ENCODE data around the gene VWC2L. TPM values are rescaled to one million over a fixed set of nuclear protein-coding genes. Genes with fewer than 3 reads are reported as not detected.

VWC2L gene
- total and polyA plus RNA-seq, 2 experiments from 2014 or later, result 0.10 TPM; not detected in 1

- no peaks in the 10 kb centered on the region for H3K36me3 ChIP-seq (replicated peaks; ENCODE audit: insufficient read depth, low read depth)
- no peak overlapping the region for H3K27ac ChIP-seq
- H3K4me2 ChIP-seq, result no peak overlapping the region
- no peaks in the 10 kb centered on the region for H4K20me1 ChIP-seq (ENCODE audit: insufficient read depth, poor library complexity, severe bottlenecking)
- no peak for DNase-seq (ENCODE audit: low spot score)
- no peak overlapping the region for H2AFZ ChIP-seq
- H3K9me2 ChIP-seq (replicated peaks; ENCODE audit: insufficient read depth), result no peaks in the 10 kb centered on the region
- no peak overlapping the region for H3K4me3 ChIP-seq
- H3K4me1 ChIP-seq (ENCODE audit: insufficient read depth), result no peaks in the 10 kb centered on the region
- no peaks in the 10 kb centered on the region for H3K79me2 ChIP-seq
- no peaks in the 10 kb centered on the region for H3K9me3 ChIP-seq (ENCODE audit: low read depth)
- H3K27me3 ChIP-seq, result no peaks in the 10 kb centered on the region
- no peak for TF ChIP-seq EZH2 (IDR thresholded peaks at IDR 0.05; ENCODE audit: borderline replicate concordance)
- TF ChIP-seq CTCF (IDR thresholded peaks at IDR 0.05; ENCODE audit: poor library complexity), result no peak
- no peak for TF ChIP-seq EZH2phosphoT487 (IDR thresholded peaks at IDR 0.05; ENCODE audit: low read depth, severe bottlenecking, unreplicated experiment)
- WGBS (ENCODE audit: low lambda C conversion rate, missing lambda C conversion rate), result 84% methylated on average over 1 of the region's 1 CpG
These were observed 61.1 kb downstream of the VWC2L start for GRCh38 chr2:214471990-214472389.

GRCh38 chr2:214477305-214477704, 66.5 kb downstream of the VWC2L start:
- no peak overlapping the region for H2AFZ ChIP-seq
- no peaks in the 10 kb centered on the region for H3K27me3 ChIP-seq
- no peaks in the 10 kb centered on the region for H3K4me1 ChIP-seq (ENCODE audit: insufficient read depth)
- H3K9me2 ChIP-seq (replicated peaks; ENCODE audit: insufficient read depth), result no peaks in the 10 kb centered on the region
- TF ChIP-seq CTCF (IDR thresholded peaks at IDR 0.05; ENCODE audit: poor library complexity) (no peak), EZH2phosphoT487 (IDR thresholded peaks at IDR 0.05; ENCODE audit: low read depth, severe bottlenecking, unreplicated experiment) (no peak), EZH2 (IDR thresholded peaks at IDR 0.05; ENCODE audit: borderline replicate concordance) (no peak)
- H3K27ac ChIP-seq, result no peak overlapping the region
- no peak overlapping the region for H3K4me2 ChIP-seq
- H3K36me3 ChIP-seq (replicated peaks; ENCODE audit: insufficient read depth, low read depth), result no peaks in the 10 kb centered on the region
- no peak overlapping the region for H3K4me3 ChIP-seq
- no peaks in the 10 kb centered on the region for H3K79me2 ChIP-seq
- DNase-seq (ENCODE audit: low spot score), result no peak
- 57% methylated on average over 2 of the region's 2 CpGs for WGBS (ENCODE audit: low lambda C conversion rate, missing lambda C conversion rate)
- H3K9me3 ChIP-seq (ENCODE audit: low read depth), result no peaks in the 10 kb centered on the region
- no peaks in the 10 kb centered on the region for H4K20me1 ChIP-seq (ENCODE audit: insufficient read depth, poor library complexity, severe bottlenecking)

GRCh38 chr2:214481204-214481603, 70.3 kb downstream of the VWC2L start:
- Histone ChIP-seq H3K4me1 (ENCODE audit: insufficient read depth) (no peaks in the 10 kb centered on the region), H3K9me3 (ENCODE audit: low read depth) (no peaks in the 10 kb centered on the region), H3K27ac (no peak overlapping the region), H3K27me3 (no peaks in the 10 kb centered on the region), H2AFZ (no peak overlapping the region), H3K4me3 (no peak overlapping the region), H3K4me2 (no peak overlapping the region), H3K79me2 (no peaks in the 10 kb centered on the region), H3K9me2 (replicated peaks; ENCODE audit: insufficient read depth) (no peaks in the 10 kb centered on the region), H4K20me1 (ENCODE audit: insufficient read depth, poor library complexity, severe bottlenecking) (no peaks in the 10 kb centered on the region), H3K36me3 (replicated peaks; ENCODE audit: insufficient read depth, low read depth) (no peaks in the 10 kb centered on the region)
- WGBS (ENCODE audit: low lambda C conversion rate, missing lambda C conversion rate), result 15% methylated on average over 1 of the region's 1 CpG
- no peak for TF ChIP-seq EZH2 (IDR thresholded peaks at IDR 0.05; ENCODE audit: borderline replicate concordance)
- no peak for TF ChIP-seq EZH2phosphoT487 (IDR thresholded peaks at IDR 0.05; ENCODE audit: low read depth, severe bottlenecking, unreplicated experiment)
- TF ChIP-seq CTCF (IDR thresholded peaks at IDR 0.05; ENCODE audit: poor library complexity), result no peak
- peak; percentile 37 for DNase-seq (ENCODE audit: low spot score)

- DNase-seq (ENCODE audit: low spot score), result no peak
- Histone ChIP-seq H3K36me3 (replicated peaks; ENCODE audit: insufficient read depth, low read depth) (no peaks in the 10 kb centered on the region), H3K4me2 (no peak overlapping the region), H3K27me3 (no peaks in the 10 kb centered on the region), H3K79me2 (no peaks in the 10 kb centered on the region), H4K20me1 (ENCODE audit: insufficient read depth, poor library complexity, severe bottlenecking) (no peaks in the 10 kb centered on the region), H3K27ac (no peak overlapping the region), H2AFZ (no peak overlapping the region), H3K9me3 (ENCODE audit: low read depth) (no peaks in the 10 kb centered on the region), H3K4me3 (no peak overlapping the region), H3K4me1 (ENCODE audit: insufficient read depth) (no peaks in the 10 kb centered on the region), H3K9me2 (replicated peaks; ENCODE audit: insufficient read depth) (no peaks in the 10 kb centered on the region)
- TF ChIP-seq EZH2 (IDR thresholded peaks at IDR 0.05; ENCODE audit: borderline replicate concordance) (no peak), EZH2phosphoT487 (IDR thresholded peaks at IDR 0.05; ENCODE audit: low read depth, severe bottlenecking, unreplicated experiment) (no peak), CTCF (IDR thresholded peaks at IDR 0.05; ENCODE audit: poor library complexity) (no peak)
- 85% methylated on average over 2 of the region's 2 CpGs for WGBS (ENCODE audit: low lambda C conversion rate, missing lambda C conversion rate)
These were observed 71.9 kb downstream of the VWC2L start for GRCh38 chr2:214482728-214483127.

Data from hepatocyte (in vitro differentiated cells).